ENCODE results near the gene C17orf50.

GRCh38 chr17:35757243-35757642, 3.4 kb upstream of the C17orf50 start:
- TF ChIP-seq POLR2AphosphoS5 (IDR thresholded peaks at IDR 0.05), result no peak
- TF ChIP-seq POLR2A (IDR thresholded peaks at IDR 0.05), result no peak
- no peak for TF ChIP-seq CTCF (IDR thresholded peaks at IDR 0.05)
- TF ChIP-seq EP300 (IDR thresholded peaks at IDR 0.05; ENCODE audit: low read depth), result no peak
